SK-N-SH (cell line): ENCODE data around the gene VOPP1. TPM values are rescaled to one million over a fixed set of nuclear protein-coding genes. Genes with fewer than 3 reads are reported as not detected.

Experiments
- CTCF ChIA-PET: fragments of 300-600, 350-600 bp; formaldehyde crosslinking; extraction: SDS; loops from one replicate; lab custom pipeline; 2021; lab: Yijun Ruan, JAX
- POLR2A ChIA-PET: fragments of 350-600 bp; sonication (Branson Sonifier 250); formaldehyde crosslinking; extraction: SDS; loops from one replicate; lab custom pipeline; 2020; ENCODE audit warnings: antibody characterized with exemption, inconsistent platforms; lab: Yijun Ruan, JAX
- DNase-seq: peaks from one replicate; pipeline ENCODE4 v3.0.0; 2012
- H2AFZ ChIP-seq: fragments of 200-600 bp; sonication (generic); 2 replicates; pipeline ENCODE4 v1.8.1; 2016; ENCODE audit warnings: antibody characterized with exemption, mild to moderate bottlenecking, low read depth
- H3F3A ChIP-seq: fragments of 200-600 bp; sonication (generic); replicated peaks from 2 replicates; pipeline ENCODE3; 2016; ENCODE audit warnings: antibody characterized with exemption, mild to moderate bottlenecking; ENCODE audit not compliant: insufficient read depth
- H3K27ac ChIP-seq, 2 experiments: fragments of 200-500 bp in 1 of 2; fragments of 200-600 bp in 1 of 2; sonication (Bioruptor generic) in 1 of 2; sonication (generic), shearing (Covaris generic) in 1 of 2; 2 replicates each; pipeline versions ENCODE4 v1.5.1 to v1.6.1; 2014 to 2016; ENCODE audit warnings: low read depth in 2 of 2, inconsistent platforms in 1 of 2, low read length in 1 of 2, mild to moderate bottlenecking in 1 of 2, mixed read lengths in 1 of 2
- H3K27me3 ChIP-seq: fragments of 200-600 bp; sonication (generic), shearing (Covaris generic); 2 replicates; pipeline ENCODE4 v1.6.1; 2016; ENCODE audit warnings: mixed run types; ENCODE audit not compliant: insufficient read depth
- H3K36me3 ChIP-seq, 2 experiments: fragments of 200-500 bp in 1 of 2; fragments of 200-600 bp in 1 of 2; sonication (Bioruptor generic) in 1 of 2; sonication (generic) in 1 of 2; replicated peaks in 1 of 2; 2 replicates each; pipeline versions ENCODE3 to v1.5.1; 2014 to 2016; ENCODE audit warnings: low read length in 1 of 2, mild to moderate bottlenecking in 1 of 2; ENCODE audit not compliant: insufficient read depth in 2 of 2, control insufficient read depth in 1 of 2
- H3K4me1 ChIP-seq, 2 experiments: fragments of 200-500 bp in 1 of 2; fragments of 200-600 bp in 1 of 2; sonication (Bioruptor generic) in 1 of 2; sonication (generic), shearing (Covaris generic) in 1 of 2; 2 replicates each; pipeline versions ENCODE4 v1.5.1 to v1.6.1; 2014 to 2016; ENCODE audit warnings: low read depth in 1 of 2, low read length in 1 of 2, mixed run types in 1 of 2; ENCODE audit not compliant: insufficient read depth in 2 of 2, control insufficient read depth in 1 of 2
- H3K4me2 ChIP-seq: fragments of 200-600 bp; sonication (generic), shearing (Covaris generic); 2 replicates; pipeline ENCODE4 v1.6.1; 2017; ENCODE audit warnings: mixed run types
- H3K4me3 ChIP-seq, 2 experiments: fragments of 200-500 bp in 1 of 2; fragments of 200-600 bp in 1 of 2; sonication (Bioruptor generic) in 1 of 2; sonication (generic), shearing (Covaris generic) in 1 of 2; 2 replicates each; pipeline versions ENCODE4 v1.5.1 to v1.8.1; 2014 to 2016; ENCODE audit warnings: low read depth in 2 of 2, inconsistent platforms in 1 of 2, low read length in 1 of 2, mild to moderate bottlenecking in 1 of 2, mixed read lengths in 1 of 2, moderate library complexity in 1 of 2
- H3K79me2 ChIP-seq: fragments of 200-600 bp; sonication (generic); 2 replicates; pipeline ENCODE4 v1.8.1; 2017; ENCODE audit warnings: mild to moderate bottlenecking; ENCODE audit not compliant: insufficient read depth
- H3K9ac ChIP-seq: fragments of 200-600 bp; sonication (generic); 2 replicates; pipeline ENCODE4 v1.6.1; 2017; ENCODE audit warnings: mixed run types
- H3K9me2 ChIP-seq: fragments of 200-600 bp; sonication (generic); 2 replicates; pipeline ENCODE4 v1.6.1; 2017; ENCODE audit warnings: mixed run types
- H3K9me3 ChIP-seq: fragments of 200-600 bp; sonication (generic); 2 replicates; pipeline ENCODE4 v1.6.1; 2017; ENCODE audit warnings: mixed run types, mild to moderate bottlenecking, moderate library complexity
- H4K20me1 ChIP-seq: fragments of 200-600 bp; sonication (generic); 2 replicates; pipeline ENCODE4 v1.6.1; 2017; ENCODE audit warnings: mild to moderate bottlenecking, mixed run types; ENCODE audit not compliant: insufficient read depth
- EZH2phosphoT487 ChIP-seq: fragments of 200-600 bp; sonication (generic); IDR thresholded peaks from 2 replicates; pipeline ENCODE4 v1.6.1; 2017; ENCODE audit warnings: low read depth, mixed run types, mild to moderate bottlenecking, antibody characterized with exemption, moderate library complexity, borderline replicate concordance
- RCOR1 ChIP-seq: fragments of 150-350 bp; IDR thresholded peaks from 2 replicates; pipeline ENCODE4 v1.6.1; 2017; ENCODE audit warnings: antibody characterized with exemption, low read length
- TCF12 ChIP-seq: IDR thresholded peaks from 2 replicates; pipeline ENCODE4 v1.4.0; 2012
- ZBTB33 ChIP-seq: IDR thresholded peaks from 2 replicates; pipeline ENCODE4 v1.4.0; 2012; ENCODE audit warnings: low read depth, borderline replicate concordance
- WGBS: methylation state at CpG from one replicate; pipeline ENCODE4 v1.1.6; 2017; ENCODE audit warnings: low lambda C conversion rate; 5-methylcytosine and 5-hydroxymethylcytosine counted together
- polyA plus RNA-seq, 3 experiments: library from polyadenylated mRNA; depleted of rRNA; stranded (reverse); fragments of >200 nt; gene quantifications; 2 replicates each; pipeline ENCODE4 v1.2.3, GENCODE V29; 2012
- TF ChIP-seq, protein P1 (sequence below): fragments of 150-350 bp; IDR thresholded peaks from 2 replicates; pipeline ENCODE4 v1.6.1; 2016; ENCODE audit warnings: mild to moderate bottlenecking, low read depth, low read length
- TF ChIP-seq, protein P2 (sequence below): fragments of 150-350 bp; IDR thresholded peaks from 2 replicates; pipeline ENCODE4 v1.6.1; 2017; ENCODE audit warnings: antibody characterized with exemption, low read length, low read depth, borderline replicate concordance
- TF ChIP-seq, protein P3 (sequence below): fragments of 200-600 bp; sonication (generic); IDR thresholded peaks from 2 replicates; pipeline ENCODE4 v1.6.1; 2017; ENCODE audit warnings: antibody characterized with exemption, mild to moderate bottlenecking, moderate library complexity

Gene VOPP1
- polyA plus RNA-seq, 1 of the 3 experiments (the other 2 are of a cell fraction): 69.5 TPM

GRCh38 chr7:55437375-55437774, 134.9 kb downstream of the VOPP1 start:
- Histone ChIP-seq H3F3A (peaks cover 4% of the 10 kb centered on the region), H4K20me1 (no peaks in the 10 kb centered on the region), H3K4me2 (no peak overlapping the region), H3K4me3 (no peak overlapping the region), H2AFZ (no peak overlapping the region), H3K4me1 (peaks cover 16 to 41% of the 10 kb centered on the region in 2 experiments), H3K36me3 (peaks cover 0 to 4% of the 10 kb centered on the region in 2 experiments), H3K9me3 (no peaks in the 10 kb centered on the region), H3K27ac (no peak overlapping the region), H3K9ac (no peak overlapping the region), H3K79me2 (no peaks in the 10 kb centered on the region)
- no peak for DNase-seq
- POLR2A ChIA-PET: no interaction called here
- 92% methylated on average over 1 of the region's 1 CpG for WGBS
- TF ChIP-seq, protein P1, sequence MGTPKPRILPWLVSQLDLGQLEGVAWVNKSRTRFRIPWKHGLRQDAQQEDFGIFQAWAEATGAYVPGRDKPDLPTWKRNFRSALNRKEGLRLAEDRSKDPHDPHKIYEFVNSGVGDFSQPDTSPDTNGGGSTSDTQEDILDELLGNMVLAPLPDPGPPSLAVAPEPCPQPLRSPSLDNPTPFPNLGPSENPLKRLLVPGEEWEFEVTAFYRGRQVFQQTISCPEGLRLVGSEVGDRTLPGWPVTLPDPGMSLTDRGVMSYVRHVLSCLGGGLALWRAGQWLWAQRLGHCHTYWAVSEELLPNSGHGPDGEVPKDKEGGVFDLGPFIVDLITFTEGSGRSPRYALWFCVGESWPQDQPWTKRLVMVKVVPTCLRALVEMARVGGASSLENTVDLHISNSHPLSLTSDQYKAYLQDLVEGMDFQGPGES: no peak
- TF ChIP-seq, protein P2, sequence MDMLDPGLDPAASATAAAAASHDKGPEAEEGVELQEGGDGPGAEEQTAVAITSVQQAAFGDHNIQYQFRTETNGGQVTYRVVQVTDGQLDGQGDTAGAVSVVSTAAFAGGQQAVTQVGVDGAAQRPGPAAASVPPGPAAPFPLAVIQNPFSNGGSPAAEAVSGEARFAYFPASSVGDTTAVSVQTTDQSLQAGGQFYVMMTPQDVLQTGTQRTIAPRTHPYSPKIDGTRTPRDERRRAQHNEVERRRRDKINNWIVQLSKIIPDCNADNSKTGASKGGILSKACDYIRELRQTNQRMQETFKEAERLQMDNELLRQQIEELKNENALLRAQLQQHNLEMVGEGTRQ: no peak
- no peak for TF ChIP-seq EZH2phosphoT487
- TF ChIP-seq RCOR1: no peak
- TF ChIP-seq, all 33 proteins: peak for 0
- CTCF ChIA-PET: interaction anchor here (1.1 to 1.3 kb wide), 2 partner anchors 20 to 134 kb away, joined by 3 to 4 read pairs; partner anchors contain the start of gene VOPP1
- no peaks in the 10 kb centered on the region for H3K9me2 ChIP-seq
- H3K27me3 ChIP-seq: no peaks in the 10 kb centered on the region

- Histone ChIP-seq H3K4me1 (peaks cover 10 to 32% of the 10 kb centered on the region in 2 experiments; a peak in 3 of 4 replicates), H2AFZ (no peak overlapping the region), H3K9me3 (no peaks in the 10 kb centered on the region)
- TF ChIP-seq RCOR1: no peak
- TF ChIP-seq ZBTB33: no peak
- no peak for TF ChIP-seq TCF12
- TF ChIP-seq, protein P3, sequence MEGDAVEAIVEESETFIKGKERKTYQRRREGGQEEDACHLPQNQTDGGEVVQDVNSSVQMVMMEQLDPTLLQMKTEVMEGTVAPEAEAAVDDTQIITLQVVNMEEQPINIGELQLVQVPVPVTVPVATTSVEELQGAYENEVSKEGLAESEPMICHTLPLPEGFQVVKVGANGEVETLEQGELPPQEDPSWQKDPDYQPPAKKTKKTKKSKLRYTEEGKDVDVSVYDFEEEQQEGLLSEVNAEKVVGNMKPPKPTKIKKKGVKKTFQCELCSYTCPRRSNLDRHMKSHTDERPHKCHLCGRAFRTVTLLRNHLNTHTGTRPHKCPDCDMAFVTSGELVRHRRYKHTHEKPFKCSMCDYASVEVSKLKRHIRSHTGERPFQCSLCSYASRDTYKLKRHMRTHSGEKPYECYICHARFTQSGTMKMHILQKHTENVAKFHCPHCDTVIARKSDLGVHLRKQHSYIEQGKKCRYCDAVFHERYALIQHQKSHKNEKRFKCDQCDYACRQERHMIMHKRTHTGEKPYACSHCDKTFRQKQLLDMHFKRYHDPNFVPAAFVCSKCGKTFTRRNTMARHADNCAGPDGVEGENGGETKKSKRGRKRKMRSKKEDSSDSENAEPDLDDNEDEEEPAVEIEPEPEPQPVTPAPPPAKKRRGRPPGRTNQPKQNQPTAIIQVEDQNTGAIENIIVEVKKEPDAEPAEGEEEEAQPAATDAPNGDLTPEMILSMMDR: no peak
- TF ChIP-seq, all 33 proteins: peak for 0
- H3K36me3 ChIP-seq: peaks cover 0 to 11% of the 10 kb centered on the region in 2 experiments
- H3F3A ChIP-seq: no peaks in the 10 kb centered on the region
- no peaks in the 10 kb centered on the region for H3K79me2 ChIP-seq
- DNase-seq: no peak
- H3K4me3 ChIP-seq: no peak overlapping the region
- no peak overlapping the region for H3K9ac ChIP-seq
- WGBS: 81% methylated on average over 10 of the region's 10 CpGs
- no peaks in the 10 kb centered on the region for H3K27me3 ChIP-seq
- H3K4me2 ChIP-seq: no peak overlapping the region
- H3K27ac ChIP-seq: no peak overlapping the region
- H3K9me2 ChIP-seq: no peaks in the 10 kb centered on the region
- no peaks in the 10 kb centered on the region for H4K20me1 ChIP-seq
- ChIA-PET POLR2A (no interaction called here), CTCF (interaction anchor here (0.6 to 2.8 kb wide), 6 partner anchors 19 to 161 kb away, joined by 3 to 6 read pairs (median 4); partner anchors contain the start of gene VOPP1)
These were observed 135.8 kb downstream of the VOPP1 start for GRCh38 chr7:55436457-55436856.
